AG09319 (cell line): ENCODE results near the gene KLHL13.

ENCODE experiments used
- DNase-seq: peaks from one replicate; pipeline ENCODE4 v3.0.0-alpha.2; 2010; ENCODE audit warnings: low read depth; ENCODE audit errors: extremely low read depth
- TF ChIP-seq, protein P1 (sequence below): IDR thresholded peaks from 2 replicates; pipeline ENCODE4 v1.5.1; 2011; ENCODE audit warnings: low read depth, mild to moderate bottlenecking, inconsistent platforms, low read length, moderate library complexity

The KLHL13 gene

DNA sequence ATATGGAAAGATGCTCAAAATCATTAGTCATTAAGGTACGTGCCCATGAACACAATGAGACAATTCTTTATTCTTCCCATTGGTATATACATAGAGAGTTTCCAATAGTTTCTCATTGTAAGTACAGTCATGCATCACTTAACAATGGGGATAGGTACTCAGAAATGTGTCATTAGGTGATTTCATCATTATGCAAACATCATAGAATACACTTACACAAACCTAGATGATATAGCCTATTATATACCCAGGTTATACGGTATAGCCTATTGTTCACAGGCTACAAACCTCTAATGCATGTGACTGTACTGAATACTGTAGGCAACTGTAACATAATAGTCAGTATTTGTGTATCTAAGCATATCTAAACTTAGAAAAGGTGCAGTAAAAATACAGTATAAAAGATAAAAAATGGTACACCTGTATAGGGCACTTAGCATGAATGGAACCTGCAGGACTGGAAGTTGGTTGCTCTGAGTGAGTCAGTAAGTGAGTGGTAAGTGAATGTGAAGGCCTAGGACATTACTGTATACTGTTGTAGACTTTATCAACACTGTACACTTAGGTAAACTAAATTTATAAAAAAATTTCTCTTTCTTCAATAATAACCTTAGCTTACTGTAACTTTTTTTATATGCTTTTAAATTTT is 49.6 kb downstream of the KLHL13 start:
- no peak for DNase-seq
- TF ChIP-seq, protein P1, sequence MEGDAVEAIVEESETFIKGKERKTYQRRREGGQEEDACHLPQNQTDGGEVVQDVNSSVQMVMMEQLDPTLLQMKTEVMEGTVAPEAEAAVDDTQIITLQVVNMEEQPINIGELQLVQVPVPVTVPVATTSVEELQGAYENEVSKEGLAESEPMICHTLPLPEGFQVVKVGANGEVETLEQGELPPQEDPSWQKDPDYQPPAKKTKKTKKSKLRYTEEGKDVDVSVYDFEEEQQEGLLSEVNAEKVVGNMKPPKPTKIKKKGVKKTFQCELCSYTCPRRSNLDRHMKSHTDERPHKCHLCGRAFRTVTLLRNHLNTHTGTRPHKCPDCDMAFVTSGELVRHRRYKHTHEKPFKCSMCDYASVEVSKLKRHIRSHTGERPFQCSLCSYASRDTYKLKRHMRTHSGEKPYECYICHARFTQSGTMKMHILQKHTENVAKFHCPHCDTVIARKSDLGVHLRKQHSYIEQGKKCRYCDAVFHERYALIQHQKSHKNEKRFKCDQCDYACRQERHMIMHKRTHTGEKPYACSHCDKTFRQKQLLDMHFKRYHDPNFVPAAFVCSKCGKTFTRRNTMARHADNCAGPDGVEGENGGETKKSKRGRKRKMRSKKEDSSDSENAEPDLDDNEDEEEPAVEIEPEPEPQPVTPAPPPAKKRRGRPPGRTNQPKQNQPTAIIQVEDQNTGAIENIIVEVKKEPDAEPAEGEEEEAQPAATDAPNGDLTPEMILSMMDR, result no peak

DNA sequence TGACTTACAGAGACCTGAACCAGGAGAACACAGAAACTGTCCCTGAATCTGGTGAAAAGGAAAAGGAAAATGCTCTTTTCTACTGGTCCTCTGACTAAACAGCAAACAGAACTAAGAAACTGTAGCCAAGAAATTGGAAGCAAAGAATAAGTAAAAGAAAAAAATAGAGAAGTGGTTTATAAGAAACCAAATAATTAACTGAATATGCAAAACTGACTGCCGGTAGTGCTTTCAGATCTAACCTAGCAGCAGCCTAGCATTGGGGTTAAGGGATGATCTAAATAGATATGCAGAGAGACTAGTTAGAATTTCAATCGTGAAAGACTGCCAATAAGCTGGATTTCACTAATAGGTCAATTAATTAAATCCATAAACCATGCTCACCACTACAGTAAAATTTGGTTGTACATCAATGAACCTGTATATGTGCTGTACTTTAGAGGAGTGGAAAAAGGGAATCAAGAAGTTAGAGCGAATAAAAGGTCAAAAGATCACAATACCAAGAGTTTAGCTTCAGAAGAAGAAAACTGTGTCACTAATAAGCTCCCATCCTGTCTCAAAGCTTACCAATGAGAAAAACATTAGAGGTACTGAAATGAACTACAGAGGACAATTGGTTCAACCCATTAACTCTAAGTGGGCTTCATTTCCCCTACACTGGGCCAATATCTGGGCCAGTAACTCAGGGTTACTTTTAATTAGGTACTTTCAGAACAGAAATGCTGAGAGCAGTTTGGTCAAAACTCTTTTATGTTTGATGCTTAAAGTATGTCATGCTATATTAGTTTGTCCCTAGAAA is 53.6 kb downstream of the KLHL13 start:
- TF ChIP-seq, protein P1, result no peak
- no peak for DNase-seq

DNA sequence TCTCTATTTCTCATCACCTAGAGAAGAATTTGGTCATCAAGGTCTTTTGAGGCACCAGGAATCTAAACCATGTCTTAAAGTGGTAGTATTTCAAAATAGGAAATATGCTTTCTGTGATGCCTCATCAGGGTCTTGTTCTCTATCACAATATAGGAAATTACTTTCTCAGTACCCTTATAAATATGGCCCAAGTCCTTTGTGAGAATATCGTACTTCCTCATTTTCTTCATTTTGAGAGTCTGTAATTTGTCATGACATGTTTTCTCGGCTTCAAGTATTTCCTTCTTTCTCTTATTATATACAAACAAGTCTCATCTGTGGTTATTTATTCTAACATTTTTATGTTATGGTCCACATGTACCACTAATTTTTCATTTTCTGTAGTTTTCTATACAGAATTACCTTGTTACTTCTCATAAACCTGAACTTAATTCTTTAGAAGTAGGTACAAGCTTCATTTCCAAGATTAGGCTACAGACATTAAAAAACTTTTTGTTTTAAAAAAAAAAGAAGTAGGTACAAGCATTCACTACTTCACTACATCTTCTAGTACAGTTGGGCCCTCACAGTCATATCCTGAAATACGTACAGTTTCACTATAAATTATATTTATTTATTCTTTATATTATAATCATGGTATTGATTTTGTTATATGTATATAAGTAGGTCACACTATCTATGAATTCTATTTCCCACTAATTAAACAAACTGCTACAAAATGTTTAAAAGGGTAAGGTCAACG is 54.4 kb downstream of the KLHL13 start:
- TF ChIP-seq, protein P1, result no peak
- DNase-seq, result no peak

DNA sequence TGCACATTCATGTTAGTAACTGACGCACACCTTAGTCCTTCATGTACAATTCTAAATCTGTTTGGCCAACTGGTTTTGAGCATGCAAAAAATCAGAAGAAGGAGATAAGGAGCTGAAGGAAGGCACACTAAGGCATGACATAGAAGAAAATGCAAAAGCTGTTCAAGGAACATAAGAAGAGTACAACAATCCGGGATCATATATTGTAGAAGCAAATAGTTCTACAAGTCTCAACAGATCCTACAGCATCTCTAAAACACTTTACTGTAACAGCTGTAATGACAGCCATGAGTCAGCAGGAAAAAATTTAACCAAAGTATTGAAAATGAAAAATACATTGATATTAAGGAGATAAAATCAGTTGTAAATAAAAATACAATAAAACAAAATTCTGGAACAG is 57.7 kb downstream of the KLHL13 start:
- no peak for DNase-seq
- TF ChIP-seq, protein P1, result no peak

DNA sequence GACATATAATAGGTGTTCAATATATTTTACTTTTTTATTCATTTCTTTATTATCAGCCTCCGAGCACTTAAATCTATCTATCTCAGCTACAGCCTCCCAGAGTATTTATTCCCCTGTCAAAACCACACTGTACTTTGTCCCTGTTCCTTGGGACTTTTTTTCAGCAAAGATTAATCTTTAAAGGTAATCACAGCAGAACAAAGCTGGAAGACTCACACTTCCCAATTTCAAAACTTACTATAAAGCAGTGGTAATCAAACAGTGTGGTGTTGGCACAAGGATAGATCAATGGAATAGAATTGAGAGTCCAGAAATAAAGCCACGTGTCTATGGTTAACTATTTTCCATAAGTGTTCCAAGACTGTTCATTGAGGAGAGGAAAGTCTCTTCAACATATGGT is 59.7 kb downstream of the KLHL13 start:
- TF ChIP-seq, protein P1, result no peak
- no peak for DNase-seq

DNA sequence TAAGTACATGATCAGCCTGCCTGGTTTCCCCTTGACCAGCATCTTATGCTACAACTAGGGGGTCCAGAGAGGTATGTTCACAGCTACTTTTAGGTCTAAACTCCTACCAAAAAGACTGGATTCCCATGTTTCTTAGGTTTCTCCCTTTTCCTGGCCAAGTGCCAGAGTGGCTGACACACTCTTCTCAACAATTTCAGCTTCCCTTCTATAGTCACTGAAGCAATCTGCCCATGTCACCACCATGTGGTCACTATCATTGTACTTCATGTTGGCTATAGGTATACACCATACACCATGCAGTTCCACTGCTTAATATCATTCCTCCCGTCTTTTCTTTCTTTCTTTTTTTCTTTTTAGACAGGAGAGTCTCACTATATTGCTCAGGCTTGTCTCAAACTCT is 66.9 kb downstream of the KLHL13 start:
- TF ChIP-seq, protein P1, result no peak

More for the DNA sequence above, 66.9 kb downstream of the KLHL13 start:
- DNase-seq, result no peak
